T47D (cell line): ENCODE data around the gene FAM227B.

ENCODE experiments used
- DNase-seq, 2 experiments: peaks; one replicate each; pipeline versions ENCODE4 v3.0.0 to v3.0.0-alpha.2; 2011 to 2012; ENCODE audit warnings: low read depth in 1 of 2, low spot score in 1 of 2
- JUND ChIP-seq: IDR thresholded peaks from 2 replicates; pipeline ENCODE4 v1.6.1; 2012; ENCODE audit warnings: low read depth
- in situ Hi-C: cut with HindIII; loops from 2 replicates; pipeline ENCODE4 v1.10.0; 2016; ENCODE audit warnings: low sequenced_read_pairs, low pct_unique_long_range_greater_than_20kb

FAM227B gene

DNA sequence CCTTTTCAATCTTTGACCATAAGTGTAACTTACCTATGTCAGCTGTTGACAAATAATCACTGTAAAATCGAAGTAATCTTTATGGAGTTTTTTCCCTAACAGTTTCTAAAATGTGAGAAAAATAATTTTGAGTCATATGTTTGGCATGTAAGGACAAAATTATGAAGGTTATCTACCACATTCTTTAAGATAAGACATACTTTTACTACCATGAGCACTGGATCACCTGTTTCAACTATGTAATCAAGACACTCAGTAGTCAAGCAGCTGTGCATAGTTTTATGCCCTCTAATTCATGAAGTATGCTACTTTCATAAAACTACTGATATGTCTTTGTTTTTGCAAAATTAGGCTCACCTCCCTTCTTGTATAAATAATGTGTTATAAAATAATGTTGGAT is 185.4 kb downstream of the FAM227B start:
- in situ Hi-C loops = no loop called here
- DNase-seq = no peak
- no peak for TF ChIP-seq JUND

DNA sequence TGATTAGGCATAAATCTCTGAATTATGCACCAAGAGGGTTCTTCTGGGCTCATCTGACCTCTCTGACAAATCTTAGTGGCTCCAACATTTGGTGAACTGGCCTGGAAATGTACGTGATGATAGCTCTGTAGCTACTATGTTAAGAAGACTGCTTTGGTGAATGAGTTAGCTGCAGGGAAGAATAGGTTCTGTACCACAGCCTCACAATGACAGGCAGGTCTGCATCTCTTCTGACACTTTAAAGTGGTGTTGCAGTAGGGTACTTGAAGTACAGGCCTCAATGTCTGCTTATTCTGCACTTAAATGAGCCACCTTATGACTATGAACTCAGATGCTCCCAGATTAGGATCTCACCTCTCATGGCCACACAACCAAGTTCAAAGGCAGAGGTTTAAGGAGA is 190.6 kb downstream of the FAM227B start:
- no peak for TF ChIP-seq JUND
- DNase-seq = no peak
- in situ Hi-C loops = no loop called here

- no peak for DNase-seq
- no peak for TF ChIP-seq JUND
- in situ Hi-C loops = no loop called here
These were observed 192.1 kb downstream of the FAM227B start for GRCh38 chr15:49428409-49429095.

- in situ Hi-C loops = no loop called here
- no peak for TF ChIP-seq JUND
- DNase-seq = no peak
These were observed 193.2 kb downstream of the FAM227B start for GRCh38 chr15:49427372-49427771.

- TF ChIP-seq JUND = no peak
- DNase-seq = no peak
- in situ Hi-C loops = no loop called here
These were observed 195.7 kb downstream of the FAM227B start for GRCh38 chr15:49424954-49425353.

- TF ChIP-seq JUND = no peak
- no peak for DNase-seq
- in situ Hi-C loops = no loop called here
These were observed 196.6 kb downstream of the FAM227B start for GRCh38 chr15:49423901-49424550.

DNA sequence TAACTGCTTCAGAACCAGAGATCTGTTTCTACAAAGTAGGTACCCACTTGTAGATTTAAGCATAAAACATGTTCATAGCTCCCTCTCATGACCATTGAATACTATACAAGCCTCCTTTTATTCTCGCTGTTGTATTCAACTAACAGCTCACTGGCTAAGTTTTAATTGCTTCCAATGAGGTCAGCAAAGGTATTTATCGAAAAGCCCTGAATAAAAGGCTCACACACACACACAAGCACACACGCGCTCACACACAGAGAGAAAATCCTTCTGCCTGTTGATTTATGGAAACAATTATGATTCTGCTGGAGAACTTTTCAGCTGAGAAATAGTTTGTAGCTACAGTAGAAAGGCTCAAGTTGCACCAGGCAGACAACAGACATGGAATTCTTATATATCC is 197.6 kb downstream of the FAM227B start, which contains the start of gene FGF7:
Gene FGF7 (plus strand): TSS at position 222 of the 400 bp plus-strand sequence. CDS start 1,056 bp downstream, outside the sequence.
- DNase-seq = peak in 1 of 2 experiments; percentile 20
- TF ChIP-seq JUND = no peak
- in situ Hi-C loops = no loop called here

DNA sequence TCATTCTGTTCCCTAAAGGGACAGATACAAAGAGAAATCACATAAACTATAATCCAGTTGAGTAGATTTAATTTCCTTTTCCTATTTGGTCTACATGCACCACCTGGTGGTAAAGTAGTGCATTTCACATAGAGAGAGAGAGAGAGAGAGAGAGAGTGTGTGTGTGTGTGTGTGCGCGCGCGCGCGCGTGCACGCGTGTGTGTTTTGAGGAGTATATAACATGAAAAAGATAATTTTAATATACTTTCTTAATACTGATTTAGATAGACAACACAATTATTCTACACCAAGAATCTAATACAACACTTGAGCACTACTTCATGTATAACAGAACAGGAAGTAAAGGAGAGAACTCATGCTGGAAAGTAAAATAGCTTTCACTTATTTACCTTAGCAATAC is 198.6 kb downstream of the FAM227B start:
- TF ChIP-seq JUND = no peak
- in situ Hi-C loops = no loop called here
- peak; percentile 26 to 81 for DNase-seq

GRCh38 chr15:49418811-49419210 is 201.8 kb downstream of the FAM227B start:
- in situ Hi-C loops = no loop called here
- no peak for TF ChIP-seq JUND
- no peak for DNase-seq

DNA sequence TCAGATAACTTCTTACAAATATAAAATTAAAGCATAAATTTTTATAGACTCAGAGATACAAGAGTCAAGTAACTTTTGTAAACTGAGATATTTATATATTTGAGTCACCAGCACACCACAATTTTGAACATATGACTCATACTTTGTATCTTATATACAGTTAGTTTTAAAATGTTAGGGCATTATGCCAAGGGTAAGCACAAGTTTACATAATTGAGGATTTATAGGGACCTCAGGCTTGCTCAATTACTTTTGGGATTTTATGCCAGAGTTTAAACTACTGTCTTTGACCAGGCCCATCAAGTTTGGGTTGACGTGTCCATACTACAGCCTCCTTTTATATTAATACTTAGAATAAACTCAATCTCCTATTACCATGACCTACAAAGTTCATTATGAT is 205.0 kb downstream of the FAM227B start:
- in situ Hi-C loops = no loop called here
- TF ChIP-seq JUND = no peak
- no peak for DNase-seq

DNA sequence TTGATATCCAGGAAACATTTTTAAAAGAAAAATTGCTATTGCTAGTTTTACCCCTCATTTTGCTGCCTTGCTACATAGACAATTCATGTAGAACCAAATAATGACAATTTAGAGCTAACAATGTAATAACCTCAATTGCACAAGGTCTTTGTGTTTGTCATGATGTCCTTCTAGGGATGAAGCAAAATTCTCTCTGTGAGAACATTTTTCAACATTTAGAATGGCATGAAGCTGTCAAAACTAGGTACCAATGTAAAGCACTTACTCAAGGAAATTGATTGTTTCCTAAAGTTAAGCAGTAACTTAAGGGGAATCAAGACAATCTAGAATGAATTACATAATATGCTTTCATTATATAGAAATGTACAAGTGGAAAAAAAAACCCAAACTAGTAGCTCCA is 205.5 kb downstream of the FAM227B start:
- no peak for DNase-seq
- in situ Hi-C loops = no loop called here

GRCh38 chr15:49412797-49413196 is 207.8 kb downstream of the FAM227B start:
- in situ Hi-C loops = no loop called here
- DNase-seq = no peak
- TF ChIP-seq JUND = no peak

More for the DNA sequence above, 205.5 kb downstream of the FAM227B start:
- TF ChIP-seq JUND = no peak

GRCh38 chr15:49410641-49411040 is 210.0 kb downstream of the FAM227B start:
- TF ChIP-seq JUND = no peak
- in situ Hi-C loops = no loop called here

More at GRCh38 chr15:49410641-49411040, 210.0 kb downstream of the FAM227B start:
- DNase-seq = no peak
